WTC11 (cell line): ENCODE data around the gene NEK7. TPM values are rescaled to one million over a fixed set of nuclear protein-coding genes. Genes with fewer than 3 reads are reported as not detected.

Experiments
- ATAC-seq: fragments of 200-7000 bp; cut with Tn5 transposase; 2 replicates; pipeline ENCODE4 v1.10.0; 2021; ENCODE audit warnings: mild to moderate bottlenecking, moderate library complexity
- CTCF ChIA-PET: fragments of 300-600 bp; sonication (Branson Sonifier 250); formaldehyde crosslinking; loops from one replicate; lab custom pipeline; 2021; ENCODE audit warnings: antibody characterized with exemption; lab: Charles Lee
- POLR2A ChIA-PET: fragments of 350-600 bp; sonication (Branson Sonifier 250); formaldehyde crosslinking; loops from one replicate; lab custom pipeline; 2021; ENCODE audit warnings: antibody characterized with exemption; lab: Charles Lee
- DNase-seq: peaks from one replicate; pipeline ENCODE4 v3.0.0; 2021; ENCODE audit warnings: low spot score
- H3K27ac Mint-ChIP-seq: 2 replicates; pipeline ENCODE4 v1.8.0; 2021; ENCODE audit warnings: mixed read lengths
- H3K27me3 Mint-ChIP-seq: 2 replicates; pipeline ENCODE4 v1.8.0; 2021; ENCODE audit warnings: low read depth, mild to moderate bottlenecking, moderate library complexity, mixed read lengths
- H3K36me3 Mint-ChIP-seq: 2 replicates; pipeline ENCODE4 v1.8.0; 2021; ENCODE audit warnings: mixed read lengths
- H3K4me1 Mint-ChIP-seq: 2 replicates; pipeline ENCODE4 v1.8.0; 2022; ENCODE audit warnings: mixed read lengths
- H3K4me3 Mint-ChIP-seq: 2 replicates; pipeline ENCODE4 v1.8.0; 2021; ENCODE audit warnings: mild to moderate bottlenecking, moderate library complexity, mixed read lengths
- H3K9me3 Mint-ChIP-seq: 2 replicates; pipeline ENCODE4 v1.8.0; 2021; ENCODE audit warnings: mixed read lengths
- ATF1 ChIP-seq: sonication (generic); formaldehyde crosslinking; IDR thresholded peaks from 2 replicates; pipeline ENCODE4 v1.8.1; 2023; ENCODE audit warnings: mild to moderate bottlenecking, moderate library complexity, missing genetic modification reagents
- CDX4 ChIP-seq: fragments of 250-450 bp; sonication (Bioruptor Pico); IDR thresholded peaks from 2 replicates; pipeline ENCODE4 v1.9.0; 2021; ENCODE audit warnings: moderate library complexity, mild to moderate bottlenecking, inconsistent platforms, borderline replicate concordance
- ELF4 ChIP-seq: sonication (generic); formaldehyde crosslinking; IDR thresholded peaks from 2 replicates; pipeline ENCODE4 v1.8.1; 2022; ENCODE audit warnings: low read depth, mild to moderate bottlenecking, moderate library complexity, missing genetic modification reagents
- FOXK1 ChIP-seq: sonication (generic); formaldehyde crosslinking; IDR thresholded peaks from 2 replicates; pipeline ENCODE4 v1.8.0; 2022; ENCODE audit warnings: mild to moderate bottlenecking, moderate library complexity, missing genetic modification reagents
- PREB ChIP-seq: sonication (generic); formaldehyde crosslinking; IDR thresholded peaks from 2 replicates; pipeline ENCODE4 v1.8.1; 2022; ENCODE audit warnings: mild to moderate bottlenecking, missing genetic modification reagents, moderate library complexity, borderline replicate concordance
- RORB ChIP-seq: fragments of 250-450 bp; sonication (Bioruptor Pico); IDR thresholded peaks from 2 replicates; pipeline ENCODE4 v1.9.0; 2021; ENCODE audit warnings: mild to moderate bottlenecking
- TEAD4 ChIP-seq: sonication (generic); formaldehyde crosslinking; IDR thresholded peaks from 2 replicates; pipeline ENCODE4 v1.8.0; 2022; ENCODE audit warnings: mild to moderate bottlenecking, missing genetic modification reagents
- ZNF121 ChIP-seq: sonication (generic); formaldehyde crosslinking; IDR thresholded peaks from 2 replicates; pipeline ENCODE4 v1.8.0; 2023; ENCODE audit warnings: missing genetic modification reagents
- ZNF396 ChIP-seq: fragments of 250-450 bp; sonication (Bioruptor Pico); IDR thresholded peaks from 2 replicates; pipeline ENCODE4 v1.8.0; 2021; ENCODE audit warnings: mild to moderate bottlenecking, moderate library complexity, borderline replicate concordance
- total RNA-seq: library from RNA; stranded (reverse); gene quantifications from 3 replicates; pipeline ENCODE4 v1.2.3, GENCODE V29; 2021
- TF ChIP-seq, protein P1 (sequence below): sonication (generic); formaldehyde crosslinking; IDR thresholded peaks from 2 replicates; pipeline ENCODE4 v1.8.0; 2023; ENCODE audit warnings: mild to moderate bottlenecking, missing genetic modification reagents
- TF ChIP-seq, protein P2 (sequence below): sonication (generic); formaldehyde crosslinking; IDR thresholded peaks from 2 replicates; pipeline ENCODE4 v1.8.0; 2022; ENCODE audit warnings: mild to moderate bottlenecking, missing genetic modification reagents
- TF ChIP-seq, protein P3 (sequence below): sonication (generic); formaldehyde crosslinking; IDR thresholded peaks from 2 replicates; pipeline ENCODE4 v1.8.1; 2022; ENCODE audit warnings: missing genetic modification reagents, borderline replicate concordance
- TF ChIP-seq, protein P4 (sequence below): sonication (generic); formaldehyde crosslinking; IDR thresholded peaks from 2 replicates; pipeline ENCODE4 v1.8.0; 2022; ENCODE audit warnings: mild to moderate bottlenecking, missing genetic modification reagents
- TF ChIP-seq, protein P5 (sequence below): sonication (generic); formaldehyde crosslinking; IDR thresholded peaks from 2 replicates; pipeline ENCODE4 v1.8.0; 2022; ENCODE audit warnings: missing genetic modification reagents

NEK7 gene
- total RNA-seq, 1 experiment from 2014 or later: 10.3 TPM

GRCh38 chr1:198272492-198272891, 115.7 kb downstream of the NEK7 start:
- H3K36me3 Mint-ChIP-seq: no peaks in the 10 kb centered on the region
- no peak for ATAC-seq
- H3K9me3 Mint-ChIP-seq: no peaks in the 10 kb centered on the region
- no peak overlapping the region for H3K27ac Mint-ChIP-seq
- H3K27me3 Mint-ChIP-seq: no peaks in the 10 kb centered on the region
- CTCF ChIA-PET: no interaction called here
- H3K4me1 Mint-ChIP-seq: peaks cover 4% of the 10 kb centered on the region; the same call in 1 of the 2 replicates
- DNase-seq: no peak
- POLR2A ChIA-PET: no interaction called here
- TF ChIP-seq, protein P1, sequence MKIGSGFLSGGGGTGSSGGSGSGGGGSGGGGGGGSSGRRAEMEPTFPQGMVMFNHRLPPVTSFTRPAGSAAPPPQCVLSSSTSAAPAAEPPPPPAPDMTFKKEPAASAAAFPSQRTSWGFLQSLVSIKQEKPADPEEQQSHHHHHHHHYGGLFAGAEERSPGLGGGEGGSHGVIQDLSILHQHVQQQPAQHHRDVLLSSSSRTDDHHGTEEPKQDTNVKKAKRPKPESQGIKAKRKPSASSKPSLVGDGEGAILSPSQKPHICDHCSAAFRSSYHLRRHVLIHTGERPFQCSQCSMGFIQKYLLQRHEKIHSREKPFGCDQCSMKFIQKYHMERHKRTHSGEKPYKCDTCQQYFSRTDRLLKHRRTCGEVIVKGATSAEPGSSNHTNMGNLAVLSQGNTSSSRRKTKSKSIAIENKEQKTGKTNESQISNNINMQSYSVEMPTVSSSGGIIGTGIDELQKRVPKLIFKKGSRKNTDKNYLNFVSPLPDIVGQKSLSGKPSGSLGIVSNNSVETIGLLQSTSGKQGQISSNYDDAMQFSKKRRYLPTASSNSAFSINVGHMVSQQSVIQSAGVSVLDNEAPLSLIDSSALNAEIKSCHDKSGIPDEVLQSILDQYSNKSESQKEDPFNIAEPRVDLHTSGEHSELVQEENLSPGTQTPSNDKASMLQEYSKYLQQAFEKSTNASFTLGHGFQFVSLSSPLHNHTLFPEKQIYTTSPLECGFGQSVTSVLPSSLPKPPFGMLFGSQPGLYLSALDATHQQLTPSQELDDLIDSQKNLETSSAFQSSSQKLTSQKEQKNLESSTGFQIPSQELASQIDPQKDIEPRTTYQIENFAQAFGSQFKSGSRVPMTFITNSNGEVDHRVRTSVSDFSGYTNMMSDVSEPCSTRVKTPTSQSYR (CRISPR knock-in tag): no peak
- TF ChIP-seq ZNF396: no peak
- TF ChIP-seq ELF4: no peak
- TF ChIP-seq FOXK1 (CRISPR knock-in tag): no peak
- TF ChIP-seq, protein P2, sequence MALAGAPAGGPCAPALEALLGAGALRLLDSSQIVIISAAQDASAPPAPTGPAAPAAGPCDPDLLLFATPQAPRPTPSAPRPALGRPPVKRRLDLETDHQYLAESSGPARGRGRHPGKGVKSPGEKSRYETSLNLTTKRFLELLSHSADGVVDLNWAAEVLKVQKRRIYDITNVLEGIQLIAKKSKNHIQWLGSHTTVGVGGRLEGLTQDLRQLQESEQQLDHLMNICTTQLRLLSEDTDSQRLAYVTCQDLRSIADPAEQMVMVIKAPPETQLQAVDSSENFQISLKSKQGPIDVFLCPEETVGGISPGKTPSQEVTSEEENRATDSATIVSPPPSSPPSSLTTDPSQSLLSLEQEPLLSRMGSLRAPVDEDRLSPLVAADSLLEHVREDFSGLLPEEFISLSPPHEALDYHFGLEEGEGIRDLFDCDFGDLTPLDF (CRISPR knock-in tag): no peak
- no peak overlapping the region for H3K4me3 Mint-ChIP-seq

GRCh38 chr1:198273748-198274295, 117.0 kb downstream of the NEK7 start:
- no peaks in the 10 kb centered on the region for H3K27me3 Mint-ChIP-seq
- H3K9me3 Mint-ChIP-seq: no peaks in the 10 kb centered on the region
- POLR2A ChIA-PET: no interaction called here
- H3K36me3 Mint-ChIP-seq: no peaks in the 10 kb centered on the region
- ATAC-seq (no peak), DNase-seq (no peak)
- H3K27ac Mint-ChIP-seq: no peak overlapping the region
- TF ChIP-seq, protein P3, sequence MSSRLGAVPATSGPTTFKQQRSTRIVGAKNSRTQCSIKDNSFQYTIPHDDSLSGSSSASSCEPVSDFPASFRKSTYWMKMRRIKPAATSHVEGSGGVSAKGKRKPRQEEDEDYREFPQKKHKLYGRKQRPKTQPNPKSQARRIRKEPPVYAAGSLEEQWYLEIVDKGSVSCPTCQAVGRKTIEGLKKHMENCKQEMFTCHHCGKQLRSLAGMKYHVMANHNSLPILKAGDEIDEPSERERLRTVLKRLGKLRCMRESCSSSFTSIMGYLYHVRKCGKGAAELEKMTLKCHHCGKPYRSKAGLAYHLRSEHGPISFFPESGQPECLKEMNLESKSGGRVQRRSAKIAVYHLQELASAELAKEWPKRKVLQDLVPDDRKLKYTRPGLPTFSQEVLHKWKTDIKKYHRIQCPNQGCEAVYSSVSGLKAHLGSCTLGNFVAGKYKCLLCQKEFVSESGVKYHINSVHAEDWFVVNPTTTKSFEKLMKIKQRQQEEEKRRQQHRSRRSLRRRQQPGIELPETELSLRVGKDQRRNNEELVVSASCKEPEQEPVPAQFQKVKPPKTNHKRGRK (CRISPR knock-in tag): no peak
- CTCF ChIA-PET: no interaction called here
- H3K4me1 Mint-ChIP-seq: peaks cover 4% of the 10 kb centered on the region; the same call in 1 of the 2 replicates
- H3K4me3 Mint-ChIP-seq: no peak overlapping the region

GRCh38 chr1:198275597-198275996, 118.8 kb downstream of the NEK7 start:
- POLR2A ChIA-PET: interaction anchor here (0.7 kb wide), 1 partner anchor 1037 kb away, joined by 3 read pairs; no protein-coding TSS in a partner anchor
- H3K27me3 Mint-ChIP-seq: no peaks in the 10 kb centered on the region
- CTCF ChIA-PET: interaction anchor here (0.7 kb wide), 1 partner anchor 300 kb away, joined by 3 read pairs; no protein-coding TSS in a partner anchor
- TF ChIP-seq CDX4 (CRISPR knock-in tag) (no peak), PREB (CRISPR knock-in tag) (no peak), ATF1 (CRISPR knock-in tag) (no peak), ZNF121 (CRISPR knock-in tag) (no peak), TEAD4 (CRISPR knock-in tag) (no peak), RORB (CRISPR knock-in tag) (no peak)
- TF ChIP-seq, protein P4, sequence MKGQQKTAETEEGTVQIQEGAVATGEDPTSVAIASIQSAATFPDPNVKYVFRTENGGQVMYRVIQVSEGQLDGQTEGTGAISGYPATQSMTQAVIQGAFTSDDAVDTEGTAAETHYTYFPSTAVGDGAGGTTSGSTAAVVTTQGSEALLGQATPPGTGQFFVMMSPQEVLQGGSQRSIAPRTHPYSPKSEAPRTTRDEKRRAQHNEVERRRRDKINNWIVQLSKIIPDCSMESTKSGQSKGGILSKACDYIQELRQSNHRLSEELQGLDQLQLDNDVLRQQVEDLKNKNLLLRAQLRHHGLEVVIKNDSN (CRISPR knock-in tag): no peak
- TF ChIP-seq, protein P5, sequence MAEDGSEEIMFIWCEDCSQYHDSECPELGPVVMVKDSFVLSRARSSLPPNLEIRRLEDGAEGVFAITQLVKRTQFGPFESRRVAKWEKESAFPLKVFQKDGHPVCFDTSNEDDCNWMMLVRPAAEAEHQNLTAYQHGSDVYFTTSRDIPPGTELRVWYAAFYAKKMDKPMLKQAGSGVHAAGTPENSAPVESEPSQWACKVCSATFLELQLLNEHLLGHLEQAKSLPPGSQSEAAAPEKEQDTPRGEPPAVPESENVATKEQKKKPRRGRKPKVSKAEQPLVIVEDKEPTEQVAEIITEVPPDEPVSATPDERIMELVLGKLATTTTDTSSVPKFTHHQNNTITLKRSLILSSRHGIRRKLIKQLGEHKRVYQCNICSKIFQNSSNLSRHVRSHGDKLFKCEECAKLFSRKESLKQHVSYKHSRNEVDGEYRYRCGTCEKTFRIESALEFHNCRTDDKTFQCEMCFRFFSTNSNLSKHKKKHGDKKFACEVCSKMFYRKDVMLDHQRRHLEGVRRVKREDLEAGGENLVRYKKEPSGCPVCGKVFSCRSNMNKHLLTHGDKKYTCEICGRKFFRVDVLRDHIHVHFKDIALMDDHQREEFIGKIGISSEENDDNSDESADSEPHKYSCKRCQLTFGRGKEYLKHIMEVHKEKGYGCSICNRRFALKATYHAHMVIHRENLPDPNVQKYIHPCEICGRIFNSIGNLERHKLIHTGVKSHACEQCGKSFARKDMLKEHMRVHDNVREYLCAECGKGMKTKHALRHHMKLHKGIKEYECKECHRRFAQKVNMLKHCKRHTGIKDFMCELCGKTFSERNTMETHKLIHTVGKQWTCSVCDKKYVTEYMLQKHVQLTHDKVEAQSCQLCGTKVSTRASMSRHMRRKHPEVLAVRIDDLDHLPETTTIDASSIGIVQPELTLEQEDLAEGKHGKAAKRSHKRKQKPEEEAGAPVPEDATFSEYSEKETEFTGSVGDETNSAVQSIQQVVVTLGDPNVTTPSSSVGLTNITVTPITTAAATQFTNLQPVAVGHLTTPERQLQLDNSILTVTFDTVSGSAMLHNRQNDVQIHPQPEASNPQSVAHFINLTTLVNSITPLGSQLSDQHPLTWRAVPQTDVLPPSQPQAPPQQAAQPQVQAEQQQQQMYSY: no peak
- DNase-seq (no peak), ATAC-seq (no peak)
- no peaks in the 10 kb centered on the region for H3K9me3 Mint-ChIP-seq
- no peak overlapping the region for H3K4me3 Mint-ChIP-seq
- H3K4me1 Mint-ChIP-seq: peaks cover 4% of the 10 kb centered on the region; the same call in 1 of the 2 replicates
- H3K27ac Mint-ChIP-seq: no peak overlapping the region
- no peaks in the 10 kb centered on the region for H3K36me3 Mint-ChIP-seq
